ENCODE measurements around the gene ART1. TPM values are rescaled to one million over a fixed set of nuclear protein-coding genes. Genes with fewer than 3 reads are reported as not detected.

Gene ART1
- total and polyA plus RNA-seq, 2 of the 8 experiments (the other 6 are each of a cell fraction or from before 2014, with no cell fraction given) = not detected

GRCh38 chr11:3707176-3707575, 62.2 kb downstream of the ART1 start:
- Histone ChIP-seq H2BK120ac (replicated peaks; ENCODE audit: low read depth, low read length) (no peak overlapping the region), H2BK15ac (ENCODE audit: low read length) (no peak overlapping the region), H3K27ac (ENCODE audit: low read depth, low read length) (no peak overlapping the region), H2BK20ac (ENCODE audit: low read length) (no peak overlapping the region), H2BK5ac (ENCODE audit: low read depth, low read length) (no peak overlapping the region), H3K4me2 (ENCODE audit: insufficient read depth in 1 of 2, low read depth in 2 of 2, low read length in 2 of 2) (no peak overlapping the region), H4K8ac (ENCODE audit: extremely low read depth, insufficient read depth, low read length) (no peak overlapping the region), H3K4ac (replicated peaks; ENCODE audit: insufficient read length, low read depth, low read length) (no peak overlapping the region), H3K4me3 (ENCODE audit: extremely low read depth in 1 of 4, insufficient read depth in 2 of 4, low read depth in 3 of 4, low read length in 4 of 4) (no peak overlapping the region), H3K14ac (ENCODE audit: insufficient read length) (no peak overlapping the region), H3K56ac (replicated peaks; ENCODE audit: insufficient read length, low read depth, low read length) (no peak overlapping the region), H3K27me3 (replicated peaks in 1 of 4; ENCODE audit: control insufficient read depth in 3 of 4, extremely low read depth in 1 of 4, insufficient read depth in 3 of 4, low read length in 3 of 4) (no peaks in the 10 kb centered on the region), H4K20me1 (replicated peaks in 1 of 2; ENCODE audit: control insufficient read depth in 1 of 2, insufficient read depth in 2 of 2, low read length in 2 of 2) (peaks cover 0 to 1% of the 10 kb centered on the region in 2 experiments), H3K23me2 (ENCODE audit: low read depth, low read length) (no peaks in the 10 kb centered on the region; the same call in 1 of the 2 replicates), H4K5ac (ENCODE audit: insufficient read length, low read depth, low read length) (no peak overlapping the region), H3K9me3 (ENCODE audit: insufficient read depth in 2 of 2, low read depth in 1 of 2, low read length in 1 of 2) (no peaks in the 10 kb centered on the region), H3K9ac (replicated peaks in 1 of 4; ENCODE audit: extremely low read depth in 1 of 4, low read depth in 3 of 4, low read length in 3 of 4) (no peak overlapping the region), H3K23ac (ENCODE audit: insufficient read length) (no peak overlapping the region), H2AFZ (ENCODE audit: low read length) (no peak overlapping the region), H3K79me2 (ENCODE audit: control insufficient read depth in 1 of 2, insufficient read depth in 2 of 2, low read length in 2 of 2) (peaks cover 0 to 11% of the 10 kb centered on the region in 2 experiments; a peak in 1 of 4 replicates), H3K4me1 (replicated peaks in 1 of 4; ENCODE audit: control insufficient read depth in 3 of 4, insufficient read depth in 4 of 4, low read length in 3 of 4) (peaks cover 0 to 10% (median 1%) of the 10 kb centered on the region in 4 experiments; a peak in 4 of 7 replicates), H3K36me3 (ENCODE audit: control insufficient read depth in 2 of 4, insufficient read depth in 4 of 4, low read length in 3 of 4) (peaks cover 22 to 67% (median 42%) of the 10 kb centered on the region in 4 experiments), H4K91ac (replicated peaks; ENCODE audit: insufficient read length, low read length) (no peak overlapping the region), H3K18ac (ENCODE audit: extremely low read depth, low read length) (no peak overlapping the region), H2BK12ac (ENCODE audit: low read depth, low read length) (no peak overlapping the region), H2AK5ac (ENCODE audit: low read depth, low read length) (no peak overlapping the region), H3K79me1 (ENCODE audit: low read depth, low read length) (no peaks in the 10 kb centered on the region; the same call in 1 of the 2 replicates)
- TF ChIP-seq CEBPB (IDR thresholded peaks at IDR 0.05; ENCODE audit: low read depth, low read length) (no peak), ATF3 (IDR thresholded peaks at IDR 0.05; ENCODE audit: insufficient read depth, low read depth, low read length) (no peak), TBP (IDR thresholded peaks at IDR 0.05; ENCODE audit: low read depth, low read length) (no peak), RBBP5 (IDR thresholded peaks at IDR 0.05; ENCODE audit: borderline replicate concordance, low read depth, low read length) (no peak)
- FAIRE-seq (no peak), DNase-seq (ENCODE audit: low read depth in 1 of 2, low spot score in 2 of 2) (no peak)
- POLR2A ChIA-PET (ENCODE audit: partially characterized antibody) = no interaction called here
- 81% methylated on average over 2 of the region's 2 CpGs; no CpG with 5 or more reads in 1 of the 2 experiments for WGBS, 2 experiments (ENCODE audit: extremely low coverage in 1 of 2, insufficient coverage in 1 of 2, insufficient read length in 1 of 2, insufficient replicate concordance in 2 of 2, low coverage in 1 of 2, low lambda C conversion rate in 2 of 2, missing lambda C conversion rate in 1 of 2)
- CTCF ChIA-PET (ENCODE audit: partially characterized antibody) = no interaction called here

Data from H1 (cell line).